H9 (cell line): ENCODE measurements around the gene UBALD2. TPM values are rescaled to one million over a fixed set of nuclear protein-coding genes. Genes with fewer than 3 reads are reported as not detected.

Experiments
- DNase-seq: peaks from one replicate; pipeline ENCODE4 v3.0.0-alpha.2; 2017
- H2AFZ ChIP-seq: one replicate; pipeline ENCODE4 v1.6.1; 2013; ENCODE audit warnings: mild to moderate bottlenecking, low read length, control low read depth, moderate library complexity
- H2AK5ac ChIP-seq: 2 replicates; pipeline ENCODE4 v1.6.1; 2013; ENCODE audit warnings: low read length, control low read depth, mixed read lengths; ENCODE audit not compliant: insufficient read length
- H2BK120ac ChIP-seq: one replicate; pipeline ENCODE4 v1.6.1; 2013; ENCODE audit warnings: low read depth, mild to moderate bottlenecking, low read length, control low read depth, inconsistent platforms; ENCODE audit not compliant: poor library complexity, severe bottlenecking
- H2BK12ac ChIP-seq: 2 replicates; pipeline ENCODE4 v1.6.1; 2013; ENCODE audit warnings: low read length, control low read depth, mixed read lengths, low read depth; ENCODE audit not compliant: insufficient read length
- H2BK15ac ChIP-seq: 2 replicates; pipeline ENCODE4 v1.6.1; 2013; ENCODE audit warnings: low read depth, low read length, control low read depth
- H2BK20ac ChIP-seq: one replicate; pipeline ENCODE4 v1.6.1; 2013; ENCODE audit warnings: low read depth, mild to moderate bottlenecking, low read length, control low read depth, inconsistent platforms; ENCODE audit not compliant: poor library complexity, severe bottlenecking
- H2BK5ac ChIP-seq: 2 replicates; pipeline ENCODE4 v1.6.1; 2013; ENCODE audit warnings: low read length, control low read depth, mixed read lengths; ENCODE audit not compliant: insufficient read length
- H3K14ac ChIP-seq: 2 replicates; pipeline ENCODE4 v1.6.1; 2013; ENCODE audit warnings: low read length, control low read depth; ENCODE audit not compliant: insufficient read depth
- H3K18ac ChIP-seq: 2 replicates; pipeline ENCODE4 v1.6.1; 2013; ENCODE audit warnings: low read depth, mild to moderate bottlenecking, mixed read lengths, low read length, control low read depth; ENCODE audit not compliant: insufficient read length
- H3K23ac ChIP-seq: 2 replicates; pipeline ENCODE4 v1.6.1; 2013; ENCODE audit warnings: low read length, control low read depth, mixed read lengths, low read depth; ENCODE audit not compliant: insufficient read length
- H3K23me2 ChIP-seq: 2 replicates; pipeline ENCODE4 v1.6.1; 2013; ENCODE audit warnings: low read depth, mild to moderate bottlenecking, mixed read lengths, low read length, control low read depth; ENCODE audit not compliant: insufficient read length, poor library complexity, severe bottlenecking
- H3K27ac ChIP-seq: 2 replicates; pipeline ENCODE4 v1.5.1; 2013; ENCODE audit warnings: low read length, control low read depth, mixed read lengths, low read depth; ENCODE audit not compliant: insufficient read length
- H3K27me3 ChIP-seq: 2 replicates; pipeline ENCODE4 v1.6.1; 2013; ENCODE audit warnings: low read length, control low read depth, inconsistent platforms; ENCODE audit not compliant: insufficient read depth
- H3K4ac ChIP-seq: 2 replicates; pipeline ENCODE4 v1.6.1; 2013; ENCODE audit warnings: low read depth, mild to moderate bottlenecking, control low read depth, inconsistent platforms, low read length, moderate library complexity
- H3K4me1 ChIP-seq: 2 replicates; pipeline ENCODE4 v1.6.1; 2013; ENCODE audit warnings: low read length, control low read depth, inconsistent platforms; ENCODE audit not compliant: insufficient read depth
- H3K4me2 ChIP-seq: 2 replicates; pipeline ENCODE4 v1.6.1; 2013; ENCODE audit warnings: low read length, control low read depth, mixed read lengths; ENCODE audit not compliant: insufficient read length, insufficient read depth
- H3K56ac ChIP-seq: 2 replicates; pipeline ENCODE4 v1.6.1; 2013; ENCODE audit warnings: low read depth, mild to moderate bottlenecking, mixed read lengths, low read length, control low read depth; ENCODE audit not compliant: insufficient read length
- H3K79me1 ChIP-seq: 2 replicates; pipeline ENCODE4 v1.6.1; 2013; ENCODE audit warnings: low read depth, mild to moderate bottlenecking, moderate library complexity, low read length, control low read depth, inconsistent platforms; ENCODE audit not compliant: insufficient read depth, poor library complexity, severe bottlenecking
- H3K79me2 ChIP-seq: 2 replicates; pipeline ENCODE4 v1.6.1; 2013; ENCODE audit warnings: low read length, control low read depth, inconsistent platforms; ENCODE audit not compliant: insufficient read depth
- H3K9ac ChIP-seq: 2 replicates; pipeline ENCODE4 v1.6.1; 2013; ENCODE audit warnings: low read length, control low read depth, mixed read lengths; ENCODE audit not compliant: insufficient read length; ENCODE audit errors: extremely low read depth
- H3K9me3 ChIP-seq: one replicate; pipeline ENCODE4 v1.6.1; 2013; ENCODE audit warnings: low read depth, low read length, inconsistent platforms; ENCODE audit not compliant: control insufficient read depth
- H3T11ph ChIP-seq: one replicate; pipeline ENCODE4 v1.6.1; 2013; ENCODE audit warnings: mild to moderate bottlenecking, low read length, control low read depth, inconsistent platforms
- H4K20me1 ChIP-seq: one replicate; pipeline ENCODE4 v1.6.1; 2013; ENCODE audit not compliant: control insufficient read depth, insufficient read length, insufficient read depth
- H4K5ac ChIP-seq: 2 replicates; pipeline ENCODE4 v1.6.1; 2013; ENCODE audit warnings: low read depth, mild to moderate bottlenecking, mixed read lengths, low read length, control low read depth; ENCODE audit not compliant: insufficient read length
- H4K8ac ChIP-seq: replicated peaks from 2 replicates; pipeline ENCODE4 v1.6.1; 2013; ENCODE audit warnings: low read length, control low read depth, mixed read lengths, low read depth; ENCODE audit not compliant: insufficient read length
- H4K91ac ChIP-seq: 2 replicates; pipeline ENCODE4 v1.6.1; 2013; ENCODE audit warnings: low read depth, mild to moderate bottlenecking, moderate library complexity, mixed read lengths, low read length, control low read depth; ENCODE audit not compliant: insufficient read length
- H3K27ac Mint-ChIP-seq, 3 experiments: 2 replicates in 2 of 3; 3 replicates in 1 of 3; pipeline ENCODE4 v1.8.0; 2020 to 2021; ENCODE audit warnings: mixed read lengths in 3 of 3, mild to moderate bottlenecking in 1 of 3, moderate library complexity in 1 of 3
- H3K27me3 Mint-ChIP-seq: 2 replicates; pipeline ENCODE4 v1.8.0; 2021; ENCODE audit warnings: low read depth, mild to moderate bottlenecking, moderate library complexity, mixed read lengths
- H3K36me3 Mint-ChIP-seq, 3 experiments: 2 replicates in 2 of 3; 3 replicates in 1 of 3; pipeline ENCODE4 v1.8.0; 2020 to 2021; ENCODE audit warnings: low read depth in 3 of 3, mixed read lengths in 3 of 3; ENCODE audit not compliant: insufficient read depth in 1 of 3
- H3K4me1 Mint-ChIP-seq, 2 experiments: 2 replicates each; pipeline ENCODE4 v1.8.0; 2020; ENCODE audit warnings: mixed read lengths in 2 of 2
- H3K4me3 Mint-ChIP-seq, 2 experiments: 2 replicates in 1 of 2; 3 replicates in 1 of 2; pipeline ENCODE4 v1.8.0; 2020 to 2021; ENCODE audit warnings: mild to moderate bottlenecking in 2 of 2, mixed read lengths in 2 of 2, moderate library complexity in 1 of 2
- H3K9me3 Mint-ChIP-seq, 2 experiments: 2 replicates in 1 of 2; 3 replicates in 1 of 2; pipeline ENCODE4 v1.8.0; 2020; ENCODE audit warnings: mild to moderate bottlenecking in 2 of 2, mixed read lengths in 2 of 2, moderate library complexity in 1 of 2
- WGBS: extraction: QIAGEN DNeasy Blood & Tissue Kit; methylation state at CpG from one replicate; pipeline ENCODE4 v1.1.7; 2013; ENCODE audit warnings: missing lambda C conversion rate, low lambda C conversion rate, mixed read lengths; ENCODE audit not compliant: insufficient read length; ENCODE audit errors: extremely low coverage; 5-methylcytosine and 5-hydroxymethylcytosine counted together
- total RNA-seq: library from RNA; stranded (reverse); gene quantifications from 2 replicates; pipeline ENCODE4 v1.2.1, GENCODE V29; 2021
- TF ChIP-seq, protein P1 (sequence below): fragments of 200-600 bp; sonication (generic); conservative IDR thresholded peaks from 3 replicates; pipeline ENCODE4 v1.8.0; 2021; ENCODE audit warnings: antibody characterized with exemption, mild to moderate bottlenecking

The UBALD2 gene
- total RNA-seq, 1 experiment from 2014 or later, result 25.8 TPM

DNA sequence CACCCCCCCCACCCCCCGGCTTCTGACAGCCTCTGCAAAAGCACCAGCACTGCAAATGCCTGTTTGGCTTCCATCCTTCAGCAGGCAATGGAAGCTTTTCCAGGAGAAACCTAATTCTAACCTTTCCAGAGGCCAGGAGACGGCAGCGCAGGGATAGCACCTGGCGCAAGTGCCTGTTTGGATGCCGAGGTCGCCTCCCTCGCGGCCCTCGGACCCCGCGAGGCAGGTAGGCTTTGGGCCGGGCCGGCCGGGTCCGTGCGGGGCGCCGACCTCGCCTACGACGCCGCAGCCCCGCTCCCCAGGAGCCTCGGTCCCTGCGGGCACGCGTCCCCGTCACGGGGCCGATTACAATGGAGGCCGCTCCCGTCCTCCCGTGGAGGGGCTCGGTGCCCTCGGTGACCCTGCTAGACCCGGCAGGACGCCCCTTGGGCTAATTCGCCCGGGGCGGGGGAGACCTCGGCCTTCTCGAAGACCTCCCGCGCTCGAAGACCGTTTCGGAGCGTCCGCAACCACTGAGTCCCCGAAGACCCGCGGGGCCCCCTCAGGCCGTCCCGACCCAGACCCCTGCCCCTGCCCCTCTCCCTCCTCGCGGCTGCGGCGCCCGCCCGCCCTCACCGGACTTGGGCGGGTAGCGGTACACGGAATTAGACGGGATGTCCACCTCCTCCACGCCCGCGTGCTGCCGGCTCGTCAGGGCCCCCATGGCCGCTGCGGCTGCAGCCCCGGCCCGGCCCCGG lies 25.4 kb upstream of the UBALD2 start:
- 0 out of 2 replicates have a peak overlapping the region, but pooled peaks have one; percentile 1 for H3K14ac ChIP-seq
- H3K36me3 Mint-ChIP-seq, result no peaks in the 10 kb centered on the region; a peak in 1 of 7 replicates
- H4K5ac ChIP-seq, result no peak overlapping the region
- TF ChIP-seq, protein P1, sequence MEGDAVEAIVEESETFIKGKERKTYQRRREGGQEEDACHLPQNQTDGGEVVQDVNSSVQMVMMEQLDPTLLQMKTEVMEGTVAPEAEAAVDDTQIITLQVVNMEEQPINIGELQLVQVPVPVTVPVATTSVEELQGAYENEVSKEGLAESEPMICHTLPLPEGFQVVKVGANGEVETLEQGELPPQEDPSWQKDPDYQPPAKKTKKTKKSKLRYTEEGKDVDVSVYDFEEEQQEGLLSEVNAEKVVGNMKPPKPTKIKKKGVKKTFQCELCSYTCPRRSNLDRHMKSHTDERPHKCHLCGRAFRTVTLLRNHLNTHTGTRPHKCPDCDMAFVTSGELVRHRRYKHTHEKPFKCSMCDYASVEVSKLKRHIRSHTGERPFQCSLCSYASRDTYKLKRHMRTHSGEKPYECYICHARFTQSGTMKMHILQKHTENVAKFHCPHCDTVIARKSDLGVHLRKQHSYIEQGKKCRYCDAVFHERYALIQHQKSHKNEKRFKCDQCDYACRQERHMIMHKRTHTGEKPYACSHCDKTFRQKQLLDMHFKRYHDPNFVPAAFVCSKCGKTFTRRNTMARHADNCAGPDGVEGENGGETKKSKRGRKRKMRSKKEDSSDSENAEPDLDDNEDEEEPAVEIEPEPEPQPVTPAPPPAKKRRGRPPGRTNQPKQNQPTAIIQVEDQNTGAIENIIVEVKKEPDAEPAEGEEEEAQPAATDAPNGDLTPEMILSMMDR, result no peak
- H2BK5ac ChIP-seq, result no peak overlapping the region
- H3K9ac ChIP-seq, result no peak overlapping the region
- no peak overlapping the region for H2BK15ac ChIP-seq
- H3K4me1 ChIP-seq, result no peaks in the 10 kb centered on the region
- peak; percentile 56 for DNase-seq
- H4K91ac ChIP-seq, result no peak overlapping the region
- no peak overlapping the region for H3K23ac ChIP-seq
- peaks cover 10% of the 10 kb centered on the region for H3K27me3 ChIP-seq
- H3K4me2 ChIP-seq, result peak overlapping the region; percentile 47
- peaks cover 8% of the 10 kb centered on the region for H3K23me2 ChIP-seq
- no peaks in the 10 kb centered on the region for H4K20me1 ChIP-seq
- no peak overlapping the region for H3T11ph ChIP-seq
- no peaks in the 10 kb centered on the region for H3K79me1 ChIP-seq
- peaks cover 72% of the 10 kb centered on the region for H3K27me3 Mint-ChIP-seq
- no peak overlapping the region for H2BK20ac ChIP-seq
- H3K9me3 Mint-ChIP-seq, result no peaks in the 10 kb centered on the region; a peak in 1 of 5 replicates
- peak overlapping the region; percentile 59 to 78 for H3K4me3 Mint-ChIP-seq
- H2AK5ac ChIP-seq, result no peak overlapping the region
- no CpG with 5 or more reads among the region's 75 CpGs for WGBS
- no peak overlapping the region for H3K18ac ChIP-seq
- no peaks in the 10 kb centered on the region for H3K79me2 ChIP-seq
- peaks cover 8 to 10% of the 10 kb centered on the region in 2 experiments for H3K4me1 Mint-ChIP-seq
- no peak overlapping the region for H2AFZ ChIP-seq
- H3K27ac Mint-ChIP-seq, result no peak overlapping the region; a peak in 1 of 7 replicates
- no peak overlapping the region for H3K27ac ChIP-seq
- no peak overlapping the region for H3K4ac ChIP-seq
- no peaks in the 10 kb centered on the region for H3K9me3 ChIP-seq
- no peak overlapping the region for H3K56ac ChIP-seq
- no peak overlapping the region for H2BK120ac ChIP-seq
- no peak overlapping the region for H4K8ac ChIP-seq
- no peak overlapping the region for H2BK12ac ChIP-seq
